HK-2 (cell line): Measurements from ENCODE around the gene SYNDIG1L.

Source experiments
- DNase-seq: peaks from one replicate; pipeline ENCODE4 v3.0.0-alpha.2; 2018; ENCODE audit not compliant: unreplicated experiment

Gene SYNDIG1L

GRCh38 chr14:74429991-74430390, 4.0 kb upstream of the SYNDIG1L start:
- no peak for DNase-seq

- DNase-seq = no peak
These were observed 3.2 kb upstream of the SYNDIG1L start for GRCh38 chr14:74429221-74429691.

GRCh38 chr14:74427651-74428050, 1.6 kb upstream of the SYNDIG1L start:
- no peak for DNase-seq

- DNase-seq = peak; percentile 34
These were observed 347 bp downstream of the SYNDIG1L start for GRCh38 chr14:74425525-74426201.

GRCh38 chr14:74424606-74425005, 1.4 kb downstream of the SYNDIG1L start:
- DNase-seq = no peak

- no peak for DNase-seq
These were observed 2.8 kb downstream of the SYNDIG1L start for GRCh38 chr14:74423246-74423645.

- no peak for DNase-seq
These were observed 4.0 kb downstream of the SYNDIG1L start for GRCh38 chr14:74421981-74422380.

- DNase-seq = no peak
These were observed 6.9 kb downstream of the SYNDIG1L start for GRCh38 chr14:74419086-74419485.

GRCh38 chr14:74418031-74418430, 8.0 kb downstream of the SYNDIG1L start:
- DNase-seq = no peak

- no peak for DNase-seq
These were observed 8.4 kb downstream of the SYNDIG1L start for GRCh38 chr14:74417611-74418010.

GRCh38 chr14:74417201-74417600, 8.8 kb downstream of the SYNDIG1L start:
- DNase-seq = no peak

GRCh38 chr14:74415115-74415437, 10.9 kb downstream of the SYNDIG1L start:
- no peak for DNase-seq

- DNase-seq = no peak
These were observed 11.5 kb downstream of the SYNDIG1L start for GRCh38 chr14:74414403-74415114.

- DNase-seq = no peak
These were observed 12.4 kb downstream of the SYNDIG1L start for GRCh38 chr14:74413627-74414026.

GRCh38 chr14:74412753-74413152, 13.3 kb downstream of the SYNDIG1L start:
- no peak for DNase-seq

GRCh38 chr14:74411671-74412070, 14.3 kb downstream of the SYNDIG1L start:
- no peak for DNase-seq

GRCh38 chr14:74409441-74409840, 16.6 kb downstream of the SYNDIG1L start:
- no peak for DNase-seq

- DNase-seq = no peak
These were observed 17.1 kb downstream of the SYNDIG1L start for GRCh38 chr14:74408870-74409269.

- no peak for DNase-seq
These were observed 18.2 kb downstream of the SYNDIG1L start for GRCh38 chr14:74407801-74408154.

- DNase-seq = no peak
These were observed 18.8 kb downstream of the SYNDIG1L start for GRCh38 chr14:74407021-74407800.

- no peak for DNase-seq
These were observed 20.3 kb downstream of the SYNDIG1L start for GRCh38 chr14:74405663-74406062.

- DNase-seq = no peak
These were observed 21.6 kb downstream of the SYNDIG1L start for GRCh38 chr14:74404435-74404834.
